Measurements from ENCODE around the gene SHISA4. TPM values are rescaled to one million over a fixed set of nuclear protein-coding genes. Genes with fewer than 3 reads are reported as not detected.
A peak's percentile ranks its signal among the peaks of the same experiment; 100 is the strongest.

Gene SHISA4
- total RNA-seq, 1 experiment from 2014 or later: 9.9 TPM

DNA sequence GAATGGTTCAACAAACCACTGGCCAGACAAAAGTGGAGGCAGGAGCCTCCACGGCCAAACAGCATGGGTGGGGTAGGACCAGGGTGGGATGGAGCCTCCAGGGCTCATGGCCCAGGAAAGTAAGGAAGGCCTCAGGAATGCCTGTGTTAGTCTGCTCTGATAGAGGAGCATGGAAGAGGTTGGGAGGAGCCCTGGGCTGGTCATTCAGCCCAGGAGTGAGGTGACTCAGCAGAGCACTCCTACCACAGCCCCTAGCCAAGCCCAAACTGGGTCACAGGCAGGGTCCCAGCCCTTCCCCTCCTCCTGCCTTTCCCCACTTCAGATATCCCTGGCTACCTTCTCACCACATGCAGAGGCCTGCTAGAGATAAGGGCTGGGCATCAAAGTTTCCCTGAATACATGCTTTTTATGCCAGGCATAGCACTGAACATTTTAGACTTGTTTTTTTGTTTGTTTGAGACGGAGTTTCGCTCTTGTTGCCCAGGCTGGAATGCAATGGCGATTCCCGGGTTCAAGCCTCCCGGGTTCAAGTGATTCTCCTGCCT, 3.1 kb upstream of the SHISA4 start:
- Mint-ChIP-seq H3K27me3 (ENCODE audit: unreplicated experiment) (peaks cover 14% of the 10 kb centered on the region), H3K4me1 (ENCODE audit: low read depth, unreplicated experiment) (peaks cover 19% of the 10 kb centered on the region), H3K4me3 (ENCODE audit: low read depth, unreplicated experiment) (no peak overlapping the region), H3K27ac (ENCODE audit: unreplicated experiment) (no peak overlapping the region), H3K36me3 (ENCODE audit: insufficient read depth, unreplicated experiment) (peaks cover 27% of the 10 kb centered on the region), H3K9me3 (ENCODE audit: low read depth, unreplicated experiment) (no peaks in the 10 kb centered on the region)
- DNase-seq: peak; percentile 17
- CTCF ChIA-PET: interaction anchor here (1.7 kb wide), 1 partner anchor 10 kb away, joined by 4 read pairs; no protein-coding TSS in a partner anchor
- TF ChIP-seq, protein P1, sequence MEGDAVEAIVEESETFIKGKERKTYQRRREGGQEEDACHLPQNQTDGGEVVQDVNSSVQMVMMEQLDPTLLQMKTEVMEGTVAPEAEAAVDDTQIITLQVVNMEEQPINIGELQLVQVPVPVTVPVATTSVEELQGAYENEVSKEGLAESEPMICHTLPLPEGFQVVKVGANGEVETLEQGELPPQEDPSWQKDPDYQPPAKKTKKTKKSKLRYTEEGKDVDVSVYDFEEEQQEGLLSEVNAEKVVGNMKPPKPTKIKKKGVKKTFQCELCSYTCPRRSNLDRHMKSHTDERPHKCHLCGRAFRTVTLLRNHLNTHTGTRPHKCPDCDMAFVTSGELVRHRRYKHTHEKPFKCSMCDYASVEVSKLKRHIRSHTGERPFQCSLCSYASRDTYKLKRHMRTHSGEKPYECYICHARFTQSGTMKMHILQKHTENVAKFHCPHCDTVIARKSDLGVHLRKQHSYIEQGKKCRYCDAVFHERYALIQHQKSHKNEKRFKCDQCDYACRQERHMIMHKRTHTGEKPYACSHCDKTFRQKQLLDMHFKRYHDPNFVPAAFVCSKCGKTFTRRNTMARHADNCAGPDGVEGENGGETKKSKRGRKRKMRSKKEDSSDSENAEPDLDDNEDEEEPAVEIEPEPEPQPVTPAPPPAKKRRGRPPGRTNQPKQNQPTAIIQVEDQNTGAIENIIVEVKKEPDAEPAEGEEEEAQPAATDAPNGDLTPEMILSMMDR (IDR thresholded peaks at IDR 0.05; ENCODE audit: unreplicated experiment): no peak
- intact Hi-C loops (cut with micrococcal nuclease; ENCODE audit: unreplicated experiment): no loop called here
- no TSS peak for BruUV-seq (replicated peaks)

- TF ChIP-seq, protein P1 (IDR thresholded peaks at IDR 0.05; ENCODE audit: unreplicated experiment): no peak
- CTCF ChIA-PET: interaction anchor here (1.4 kb wide), 1 partner anchor 10 kb away, joined by 6 read pairs; no protein-coding TSS in a partner anchor
- peaks cover 19% of the 10 kb centered on the region for H3K4me1 Mint-ChIP-seq (ENCODE audit: low read depth, unreplicated experiment)
- H3K27ac Mint-ChIP-seq (ENCODE audit: unreplicated experiment): no peak overlapping the region
- DNase-seq: no peak
- H3K9me3 Mint-ChIP-seq (ENCODE audit: low read depth, unreplicated experiment): no peaks in the 10 kb centered on the region
- no TSS peak for BruUV-seq (replicated peaks)
- peaks cover 14% of the 10 kb centered on the region for H3K27me3 Mint-ChIP-seq (ENCODE audit: unreplicated experiment)
- peaks cover 27% of the 10 kb centered on the region for H3K36me3 Mint-ChIP-seq (ENCODE audit: insufficient read depth, unreplicated experiment)
- intact Hi-C loops (cut with micrococcal nuclease; ENCODE audit: unreplicated experiment): no loop called here
- no peak overlapping the region for H3K4me3 Mint-ChIP-seq (ENCODE audit: low read depth, unreplicated experiment)
Measured at GRCh38 chr1:201886103-201886885, 2.4 kb upstream of the SHISA4 start.

- BruUV-seq (replicated peaks): no TSS peak
- peaks cover 19% of the 10 kb centered on the region for H3K4me1 Mint-ChIP-seq (ENCODE audit: low read depth, unreplicated experiment)
- no peak for DNase-seq
- peaks cover 24% of the 10 kb centered on the region for H3K36me3 Mint-ChIP-seq (ENCODE audit: insufficient read depth, unreplicated experiment)
- H3K27me3 Mint-ChIP-seq (ENCODE audit: unreplicated experiment): peaks cover 14% of the 10 kb centered on the region
- no peak overlapping the region for H3K4me3 Mint-ChIP-seq (ENCODE audit: low read depth, unreplicated experiment)
- TF ChIP-seq, protein P1 (IDR thresholded peaks at IDR 0.05; ENCODE audit: unreplicated experiment): no peak
- intact Hi-C loops (cut with micrococcal nuclease; ENCODE audit: unreplicated experiment): no loop called here
- H3K27ac Mint-ChIP-seq (ENCODE audit: unreplicated experiment): no peak overlapping the region
- no peaks in the 10 kb centered on the region for H3K9me3 Mint-ChIP-seq (ENCODE audit: low read depth, unreplicated experiment)
- CTCF ChIA-PET: interaction anchor here (1.4 kb wide), 1 partner anchor 9 kb away, joined by 6 read pairs; no protein-coding TSS in a partner anchor
Measured at GRCh38 chr1:201887116-201887866, 1.4 kb upstream of the SHISA4 start.

DNA sequence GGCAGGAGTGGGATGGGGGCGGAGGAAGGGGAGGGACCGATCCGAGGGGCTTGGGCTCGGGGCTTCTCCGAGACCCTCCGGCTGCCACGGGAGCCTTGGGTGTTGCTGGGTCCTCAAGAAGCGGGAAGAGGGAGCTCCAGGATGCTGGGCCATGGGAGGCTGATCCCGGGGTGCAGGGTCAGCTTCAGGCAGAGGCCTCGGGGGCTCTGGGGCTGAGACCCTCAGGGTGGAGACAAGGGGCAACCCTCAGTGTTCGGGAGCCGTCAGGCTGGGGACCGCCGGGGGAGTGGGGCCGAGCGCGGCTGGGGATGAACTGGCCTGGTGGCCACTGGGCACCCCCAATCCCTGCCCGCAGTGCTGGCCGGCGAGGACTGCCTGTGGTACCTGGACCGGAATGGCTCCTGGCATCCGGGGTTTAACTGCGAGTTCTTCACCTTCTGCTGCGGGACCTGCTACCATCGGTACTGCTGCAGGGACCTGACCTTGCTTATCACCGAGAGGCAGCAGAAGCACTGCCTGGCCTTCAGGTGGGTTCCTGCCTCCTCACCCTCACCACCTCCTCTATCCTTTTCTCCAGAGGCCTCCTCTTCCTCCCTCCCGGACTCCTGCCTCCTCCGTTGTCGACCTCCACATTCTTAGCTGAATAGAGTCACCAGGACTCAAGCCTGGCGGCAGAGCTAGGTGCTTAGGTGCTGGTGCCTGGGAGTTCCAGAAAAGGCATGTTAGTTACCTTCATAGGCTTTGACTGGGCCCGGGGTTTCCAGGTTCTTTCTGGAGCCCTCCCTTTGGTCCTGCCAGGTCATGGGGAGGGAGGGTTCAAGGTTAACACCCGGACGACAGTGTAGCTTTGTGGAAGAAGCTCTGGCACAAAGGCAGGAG, 631 bp downstream of the SHISA4 start:
- Mint-ChIP-seq H3K27ac (ENCODE audit: unreplicated experiment) (no peak overlapping the region), H3K4me3 (ENCODE audit: low read depth, unreplicated experiment) (peak overlapping the region; percentile 89), H3K27me3 (ENCODE audit: unreplicated experiment) (peaks cover 14% of the 10 kb centered on the region), H3K4me1 (ENCODE audit: low read depth, unreplicated experiment) (peaks cover 11% of the 10 kb centered on the region), H3K36me3 (ENCODE audit: insufficient read depth, unreplicated experiment) (peaks cover 24% of the 10 kb centered on the region), H3K9me3 (ENCODE audit: low read depth, unreplicated experiment) (no peaks in the 10 kb centered on the region)
- TF ChIP-seq, protein P1 (IDR thresholded peaks at IDR 0.05; ENCODE audit: unreplicated experiment): no peak
- intact Hi-C loops (cut with micrococcal nuclease; ENCODE audit: unreplicated experiment): no loop called here
- BruUV-seq (replicated peaks): no TSS peak
- no peak for DNase-seq
- CTCF ChIA-PET: no interaction called here
